GM23338 (cell line): ENCODE results near the gene C19orf81.

Experiments
- CTCF ChIP-seq, 2 experiments: fragments of 200-600 bp in 1 of 2; sonication (generic) in 1 of 2; conservative IDR thresholded peaks; 2 replicates each; pipeline versions ENCODE4 v1.5.1 to v1.6.1; 2016 to 2017; ENCODE audit warnings: antibody characterized with exemption in 2 of 2, low read depth in 2 of 2, mild to moderate bottlenecking in 2 of 2, moderate library complexity in 1 of 2
- EZH2 ChIP-seq: fragments of 200-600 bp; sonication (generic); IDR thresholded peaks from one replicate; pipeline ENCODE4 v1.8.0; 2017; ENCODE audit warnings: antibody characterized with exemption, mild to moderate bottlenecking, low read depth; ENCODE audit not compliant: unreplicated experiment
- JUNB ChIP-seq: IDR thresholded peaks from one replicate; pipeline ENCODE4 v1.6.1; 2016; ENCODE audit warnings: antibody characterized with exemption; ENCODE audit not compliant: unreplicated experiment
- POLR2AphosphoS5 ChIP-seq: IDR thresholded peaks from 2 replicates; pipeline ENCODE4 v1.6.1; 2016; ENCODE audit warnings: antibody characterized with exemption, low read depth
- ZNF114 ChIP-seq: fragments of 250-450 bp; sonication (Bioruptor Pico); IDR thresholded peaks from 2 replicates; pipeline ENCODE4 v1.5.0; 2020; ENCODE audit warnings: mild to moderate bottlenecking, moderate library complexity
- TF ChIP-seq, protein P1 (sequence below): IDR thresholded peaks from one replicate; pipeline ENCODE4 v1.6.1; 2018; ENCODE audit warnings: antibody characterized with exemption; ENCODE audit not compliant: unreplicated experiment
- TF ChIP-seq, protein P2 (sequence below): IDR thresholded peaks from 2 replicates; pipeline ENCODE4 v1.6.1; 2016; ENCODE audit warnings: antibody characterized with exemption

DNA sequence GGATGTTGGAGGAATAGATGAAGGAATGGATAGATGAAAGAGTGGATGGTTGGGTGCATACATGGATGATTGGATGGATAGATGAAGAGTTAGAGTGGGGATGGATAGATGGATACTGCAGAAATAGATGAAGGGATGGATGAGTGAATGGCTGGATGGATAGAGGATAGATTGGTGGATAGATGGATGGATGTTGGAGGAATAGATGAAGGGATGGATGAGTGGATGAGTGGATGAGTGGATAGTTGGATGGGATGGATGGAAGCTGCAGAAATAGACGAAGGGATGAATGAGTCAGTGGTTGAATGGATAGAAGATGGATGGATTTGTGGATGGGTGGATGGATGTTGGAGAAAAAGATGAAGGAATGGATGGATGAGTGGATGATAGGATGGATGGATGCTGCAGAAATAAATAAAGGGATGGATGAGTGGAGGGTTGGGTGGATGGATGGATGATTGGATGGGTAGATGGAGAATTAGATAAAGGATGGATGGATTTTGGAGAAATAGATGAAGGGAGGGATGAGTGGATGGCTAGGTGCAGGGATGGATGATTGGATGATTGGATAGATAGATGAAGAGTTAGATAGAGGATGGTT, 4.8 kb upstream of the C19orf81 start:
- TF ChIP-seq, protein P1, sequence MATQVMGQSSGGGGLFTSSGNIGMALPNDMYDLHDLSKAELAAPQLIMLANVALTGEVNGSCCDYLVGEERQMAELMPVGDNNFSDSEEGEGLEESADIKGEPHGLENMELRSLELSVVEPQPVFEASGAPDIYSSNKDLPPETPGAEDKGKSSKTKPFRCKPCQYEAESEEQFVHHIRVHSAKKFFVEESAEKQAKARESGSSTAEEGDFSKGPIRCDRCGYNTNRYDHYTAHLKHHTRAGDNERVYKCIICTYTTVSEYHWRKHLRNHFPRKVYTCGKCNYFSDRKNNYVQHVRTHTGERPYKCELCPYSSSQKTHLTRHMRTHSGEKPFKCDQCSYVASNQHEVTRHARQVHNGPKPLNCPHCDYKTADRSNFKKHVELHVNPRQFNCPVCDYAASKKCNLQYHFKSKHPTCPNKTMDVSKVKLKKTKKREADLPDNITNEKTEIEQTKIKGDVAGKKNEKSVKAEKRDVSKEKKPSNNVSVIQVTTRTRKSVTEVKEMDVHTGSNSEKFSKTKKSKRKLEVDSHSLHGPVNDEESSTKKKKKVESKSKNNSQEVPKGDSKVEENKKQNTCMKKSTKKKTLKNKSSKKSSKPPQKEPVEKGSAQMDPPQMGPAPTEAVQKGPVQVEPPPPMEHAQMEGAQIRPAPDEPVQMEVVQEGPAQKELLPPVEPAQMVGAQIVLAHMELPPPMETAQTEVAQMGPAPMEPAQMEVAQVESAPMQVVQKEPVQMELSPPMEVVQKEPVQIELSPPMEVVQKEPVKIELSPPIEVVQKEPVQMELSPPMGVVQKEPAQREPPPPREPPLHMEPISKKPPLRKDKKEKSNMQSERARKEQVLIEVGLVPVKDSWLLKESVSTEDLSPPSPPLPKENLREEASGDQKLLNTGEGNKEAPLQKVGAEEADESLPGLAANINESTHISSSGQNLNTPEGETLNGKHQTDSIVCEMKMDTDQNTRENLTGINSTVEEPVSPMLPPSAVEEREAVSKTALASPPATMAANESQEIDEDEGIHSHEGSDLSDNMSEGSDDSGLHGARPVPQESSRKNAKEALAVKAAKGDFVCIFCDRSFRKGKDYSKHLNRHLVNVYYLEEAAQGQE = no peak
- TF ChIP-seq CTCF (conservative IDR thresholded peaks at IDR 0.05; ENCODE audit: low read depth in 2 of 2) (no peak), EZH2 (no peak), ZNF114 (no peak), POLR2AphosphoS5 (no peak), JUNB (no peak)
- TF ChIP-seq, protein P2, sequence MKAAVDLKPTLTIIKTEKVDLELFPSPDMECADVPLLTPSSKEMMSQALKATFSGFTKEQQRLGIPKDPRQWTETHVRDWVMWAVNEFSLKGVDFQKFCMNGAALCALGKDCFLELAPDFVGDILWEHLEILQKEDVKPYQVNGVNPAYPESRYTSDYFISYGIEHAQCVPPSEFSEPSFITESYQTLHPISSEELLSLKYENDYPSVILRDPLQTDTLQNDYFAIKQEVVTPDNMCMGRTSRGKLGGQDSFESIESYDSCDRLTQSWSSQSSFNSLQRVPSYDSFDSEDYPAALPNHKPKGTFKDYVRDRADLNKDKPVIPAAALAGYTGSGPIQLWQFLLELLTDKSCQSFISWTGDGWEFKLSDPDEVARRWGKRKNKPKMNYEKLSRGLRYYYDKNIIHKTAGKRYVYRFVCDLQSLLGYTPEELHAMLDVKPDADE = no peak
